ENCODE data around the gene ZNF182. TPM values are rescaled to one million over a fixed set of nuclear protein-coding genes. Genes with fewer than 3 reads are reported as not detected.

ZNF182 gene
- total RNA-seq, 1 experiment from 2014 or later: 6.4 TPM

- no peaks in the 10 kb centered on the region for H3K9me2 ChIP-seq (replicated peaks; ENCODE audit: insufficient read depth, low read length)
- H3K27ac ChIP-seq (ENCODE audit: low read length): no peak overlapping the region
- no peaks in the 10 kb centered on the region for H4K20me1 ChIP-seq (ENCODE audit: insufficient read depth, low read depth, low read length)
- DNase-seq: peak; percentile 53
- no peaks in the 10 kb centered on the region for H3K27me3 ChIP-seq (ENCODE audit: low read length)
- no peak overlapping the region for H3K9ac ChIP-seq (ENCODE audit: low read length)
- H3K4me3 ChIP-seq (ENCODE audit: low read length): no peak overlapping the region
- no peaks in the 10 kb centered on the region for H3K79me2 ChIP-seq (ENCODE audit: low read length)
- H3K36me3 ChIP-seq (ENCODE audit: insufficient read depth, low read length): no peaks in the 10 kb centered on the region
- peaks cover 19% of the 10 kb centered on the region for H3K4me1 ChIP-seq (ENCODE audit: low read length)
- H3K4me2 ChIP-seq (ENCODE audit: low read depth, low read length, poor library complexity, severe bottlenecking): no peak overlapping the region
- peaks cover 4% of the 10 kb centered on the region; the same call in 1 of the 2 replicates for H3K9me3 ChIP-seq (ENCODE audit: low read length)
- no peak overlapping the region for H2AFZ ChIP-seq (ENCODE audit: low read length)
These were observed 76.6 kb downstream of the ZNF182 start for GRCh38 chrX:47927212-47927611.

Other genes starting within 250 kb of the ZNF182 start
- 6.1 and 12.3 TPM in 2 replicates for gene ZNF81, start 167.1 kb downstream of the ZNF182 start, total RNA-seq (2014; rRNA removed; shearing (Covaris generic); ENCODE audit: low replicate concordance)
- gene SPACA5, start 3.0 kb upstream of the ZNF182 start, total RNA-seq (2014; rRNA removed; shearing (Covaris generic); ENCODE audit: low replicate concordance): not detected in 2 replicates
- 3.7 and 3.9 TPM in 2 replicates for gene ZNF630, start 67.7 kb upstream of the ZNF182 start, total RNA-seq (2014; rRNA removed; shearing (Covaris generic); ENCODE audit: low replicate concordance)
- not detected in 2 replicates for gene SPACA5B, start 126.6 kb upstream of the ZNF182 start, total RNA-seq (2014; rRNA removed; shearing (Covaris generic); ENCODE audit: low replicate concordance)
- not detected in 2 replicates for gene SSX5, start 192.8 kb upstream of the ZNF182 start, total RNA-seq (2014; rRNA removed; shearing (Covaris generic); ENCODE audit: low replicate concordance)

Measured in Karpas-422 (cell line).